K562 treated with DMSO at 1 percent for 12 hours (cell line): ENCODE results near the gene ERICH4. TPM values are rescaled to one million over a fixed set of nuclear protein-coding genes. Genes with fewer than 3 reads are reported as not detected.

Experiments
- total RNA-seq: library from RNA; unstranded; fragments of 300-600 nt; gene quantifications from 2 replicates; pipeline ENCODE4 v1.2.3, GENCODE V29; 2022; ENCODE audit not compliant: insufficient read depth

Gene ERICH4
- total RNA-seq, result not detected in 2 replicates

GRCh38 chr19:41442473-41443355, at the start of gene ERICH4:
Gene ERICH4 (plus strand): TSS chr19:41443156. CDS start chr19:41443170, 14 bp downstream.

GRCh38 chr19:41397086-41398049, 45.6 kb upstream of the ERICH4 start, which contains the start of the genes BCKDHA and EXOSC5:
Gene BCKDHA (plus strand): TSS chr19:41397818. CDS start chr19:41397828, 10 bp downstream.
Gene EXOSC5 (minus strand): TSS chr19:41397359. CDS start chr19:41397328, 31 bp downstream.

GRCh38 chr19:41426952-41427646, 15.9 kb upstream of the ERICH4 start, which contains the start of gene B3GNT8:
Gene B3GNT8 (minus strand): TSS chr19:41427374. CDS start chr19:41426778, 596 bp downstream.

GRCh38 chr19:41439441-41440222, 3.3 kb upstream of the ERICH4 start, which contains the start of gene DMAC2:
Gene DMAC2 (minus strand): TSS chr19:41439912. CDS start chr19:41439899, 13 bp downstream.

Other genes with a start within 250 kb of the ERICH4 start
- gene CYP2S1, start 249.9 kb upstream of the ERICH4 start, total RNA-seq, result 0.48 and 4.7 TPM in 2 replicates
- gene AXL, start 223.9 kb upstream of the ERICH4 start, total RNA-seq, result 0.36 and 0.54 TPM in 2 replicates
- gene HNRNPUL1, start 178.8 kb upstream of the ERICH4 start, total RNA-seq, result 66.0 and 143 TPM in 2 replicates
- 16.6 and 31.0 TPM in 2 replicates for gene CCDC97, start 133.0 kb upstream of the ERICH4 start, total RNA-seq
- gene TGFB1, start 89.2 kb upstream of the ERICH4 start, total RNA-seq, result 110 and 167 TPM in 2 replicates
- gene B9D2, start 79.0 kb upstream of the ERICH4 start, total RNA-seq, result 6.0 and 11.1 TPM in 2 replicates
- gene TMEM91, start 66.6 kb upstream of the ERICH4 start, total RNA-seq, result 3.5 and 8.5 TPM in 2 replicates
- 24.0 and 41.4 TPM in 2 replicates for gene EXOSC5, start 45.8 kb upstream of the ERICH4 start, total RNA-seq
- gene BCKDHA, start 45.3 kb upstream of the ERICH4 start, total RNA-seq, result 49.9 and 53.6 TPM in 2 replicates
- 7.2 and 7.6 TPM in 2 replicates for gene B3GNT8, start 15.8 kb upstream of the ERICH4 start, total RNA-seq
- gene DMAC2, start 3.2 kb upstream of the ERICH4 start, total RNA-seq, result 56.0 and 67.7 TPM in 2 replicates
- gene CEACAM21, start 133.0 kb downstream of the ERICH4 start, total RNA-seq, result 1.4 and 1.6 TPM in 2 replicates
- not detected in 2 replicates for gene CEACAM4, start 183.9 kb downstream of the ERICH4 start, total RNA-seq
- not detected in 2 replicates for gene CEACAM7, start 245.1 kb downstream of the ERICH4 start, total RNA-seq